ENCODE measurements around the gene CCDC117.

CCDC117 gene

DNA sequence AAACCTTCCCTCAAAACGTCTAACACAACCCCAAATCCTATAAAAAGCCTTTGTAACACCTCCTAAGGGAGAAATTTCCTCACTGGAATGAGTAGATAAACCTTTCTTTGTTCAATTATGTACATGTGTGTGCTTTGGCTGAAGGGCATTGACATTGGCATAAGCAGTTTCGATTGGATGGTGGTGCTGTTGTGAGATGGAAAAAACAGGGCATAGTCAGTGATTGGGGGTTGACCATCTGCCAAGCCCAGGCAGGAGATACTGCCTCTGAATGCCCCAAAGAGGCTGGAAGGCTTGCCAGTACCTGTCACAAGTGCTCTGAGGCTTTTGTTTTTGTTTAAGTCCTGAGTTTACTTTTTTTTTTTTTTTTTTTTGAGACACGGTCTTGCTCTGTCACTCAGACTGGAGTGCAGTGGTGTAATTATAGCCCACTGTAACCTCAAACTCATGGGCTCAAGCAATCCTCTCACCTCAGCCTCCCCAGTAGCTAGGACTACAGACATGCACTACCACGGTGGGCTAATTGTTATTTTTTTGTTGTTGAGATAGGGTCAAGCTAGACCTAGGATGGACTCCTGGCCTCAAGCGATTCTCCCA lies 1.2 kb upstream of the CCDC117 start:
- no peak for DNase-seq

DNA sequence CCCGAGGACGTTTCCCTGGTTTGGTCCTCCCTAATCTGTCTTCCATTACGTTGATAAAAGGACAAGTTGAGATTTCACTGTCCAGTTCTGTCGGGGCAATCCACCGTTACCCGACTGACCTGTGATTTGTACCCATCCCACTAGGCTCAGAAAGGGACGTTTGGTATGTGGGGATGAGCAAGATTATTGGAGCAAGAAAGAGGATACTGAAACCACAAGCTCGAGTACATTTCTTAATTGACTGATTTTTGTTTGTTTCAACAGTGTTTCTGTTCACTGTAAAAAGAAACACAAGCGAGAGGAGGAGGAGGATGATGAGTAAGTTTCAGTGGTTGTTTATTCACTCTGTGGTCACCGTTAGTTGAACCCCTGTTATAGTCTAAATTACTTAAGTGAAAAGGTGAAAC lies 969 bp downstream of the CCDC117 start:
- DNase-seq, result no peak

DNA sequence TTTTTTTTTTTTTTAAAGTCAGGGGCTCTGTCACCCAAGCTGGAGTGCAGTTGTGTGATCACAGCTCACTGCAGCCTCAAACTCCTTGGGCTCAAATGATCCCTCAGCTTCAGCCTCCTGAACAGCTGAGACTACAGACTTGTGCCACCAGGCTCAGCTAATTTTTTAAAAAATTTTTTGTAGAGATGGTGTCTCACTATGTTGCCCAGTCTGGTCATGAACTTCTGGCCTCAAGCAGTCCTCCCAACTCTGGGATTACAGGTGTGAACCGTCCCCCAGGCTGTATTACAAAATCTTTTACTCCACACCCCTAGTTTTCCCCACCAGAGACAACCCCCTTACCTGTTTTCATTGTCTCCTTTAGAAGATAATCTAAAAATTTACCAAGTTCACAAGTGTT lies 1.9 kb downstream of the CCDC117 start:
- no peak for DNase-seq

DNA sequence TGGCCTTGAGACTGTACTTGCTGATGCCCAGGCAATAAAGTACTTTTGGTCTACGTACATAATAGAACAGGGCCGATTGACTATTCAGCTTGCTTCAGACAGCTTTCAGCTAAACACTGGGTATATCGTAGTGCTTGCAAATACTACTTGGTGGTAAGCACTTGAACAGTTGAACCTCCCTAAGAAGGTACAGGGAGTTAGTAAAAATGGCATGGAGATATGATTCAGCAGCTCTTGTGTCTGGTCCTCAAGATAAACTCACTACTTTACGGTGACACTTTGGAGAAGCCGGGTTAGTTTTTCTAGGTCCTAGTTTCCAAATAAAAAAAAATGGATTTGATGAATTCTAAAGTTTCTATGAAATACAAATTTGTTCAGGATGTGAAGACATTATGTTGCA lies 7.3 kb downstream of the CCDC117 start:
- no peak for DNase-seq

DNA sequence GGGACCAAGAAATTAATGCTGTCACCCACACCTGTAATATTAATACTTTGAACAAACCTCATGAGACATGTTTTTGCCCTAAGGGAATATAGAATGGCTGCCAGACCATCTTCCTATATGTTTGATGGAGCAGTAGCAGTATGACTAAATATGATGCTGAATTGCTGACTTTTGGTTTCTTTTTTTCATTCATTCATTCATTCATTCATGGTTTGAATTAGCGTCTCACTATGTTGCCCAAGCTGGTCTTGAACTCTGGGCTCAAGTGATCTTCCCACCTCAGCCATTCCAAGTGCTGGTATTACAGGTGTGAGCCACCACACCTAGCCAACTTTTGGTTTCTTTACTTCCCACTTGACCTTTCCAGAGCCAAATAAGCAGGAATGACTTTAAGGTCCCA lies 7.8 kb downstream of the CCDC117 start:
- no peak for DNase-seq

DNA sequence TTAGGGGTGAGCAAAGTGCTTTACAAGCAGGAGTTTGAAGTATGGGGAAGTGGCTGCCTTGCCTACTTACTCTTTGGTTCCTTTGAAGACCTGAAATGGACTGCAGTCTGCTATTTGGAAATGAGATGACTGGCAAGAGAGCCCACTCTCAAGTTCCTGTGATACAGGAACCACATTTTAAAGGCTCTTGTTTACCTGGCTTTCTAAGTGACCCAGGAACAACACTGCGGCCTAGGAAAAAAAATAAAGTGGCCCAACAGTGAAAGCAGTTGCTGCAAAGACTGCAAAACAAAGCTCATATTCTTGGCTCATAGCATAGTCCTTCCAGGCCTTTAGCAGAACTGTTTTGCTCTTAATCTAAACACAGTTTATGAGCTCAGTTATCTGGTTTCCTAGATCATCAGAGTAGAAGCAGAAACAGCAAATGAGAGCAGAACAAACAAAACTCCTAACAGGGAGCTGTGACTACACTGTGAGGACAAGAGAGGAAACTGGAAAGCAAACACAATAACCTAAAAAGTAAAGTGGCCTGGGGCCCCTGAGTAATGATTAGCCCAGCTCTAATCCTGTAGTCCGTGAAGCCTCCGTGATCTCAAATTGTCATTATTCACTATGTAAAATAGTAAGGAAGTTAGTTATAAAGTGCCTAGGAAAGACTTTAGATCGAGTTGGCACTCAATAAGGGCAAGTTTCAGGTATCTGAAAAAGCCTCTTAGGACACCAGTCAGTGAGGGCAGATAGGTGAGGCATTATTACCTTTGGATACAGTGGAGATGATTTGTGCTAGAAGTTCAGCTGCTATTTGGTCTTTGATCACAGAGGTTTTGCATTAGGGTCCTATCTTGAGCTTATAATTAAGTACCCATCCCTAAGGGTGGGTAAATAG lies 11.5 kb downstream of the CCDC117 start:
- DNase-seq, result no peak

DNA sequence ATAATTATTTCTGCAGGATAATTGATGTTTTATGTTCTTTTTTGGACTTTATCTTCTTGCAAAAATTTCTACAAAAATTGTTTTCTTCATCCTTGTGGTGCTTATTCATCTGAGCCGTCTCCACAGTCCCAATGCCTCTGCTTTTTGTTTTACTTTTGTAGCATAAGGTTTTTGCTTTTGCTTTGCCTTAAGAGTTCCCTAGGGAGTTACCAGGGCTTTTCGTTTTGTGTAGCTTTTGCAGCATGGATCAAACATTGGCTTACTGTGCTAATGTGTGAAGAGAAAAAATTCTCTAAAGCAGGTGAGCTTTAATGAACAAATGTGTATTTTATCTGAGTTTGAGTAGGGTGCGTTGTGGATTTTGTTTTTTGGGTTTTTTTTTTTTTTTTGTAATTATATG lies 16.1 kb downstream of the CCDC117 start:
- DNase-seq, result no peak

DNA sequence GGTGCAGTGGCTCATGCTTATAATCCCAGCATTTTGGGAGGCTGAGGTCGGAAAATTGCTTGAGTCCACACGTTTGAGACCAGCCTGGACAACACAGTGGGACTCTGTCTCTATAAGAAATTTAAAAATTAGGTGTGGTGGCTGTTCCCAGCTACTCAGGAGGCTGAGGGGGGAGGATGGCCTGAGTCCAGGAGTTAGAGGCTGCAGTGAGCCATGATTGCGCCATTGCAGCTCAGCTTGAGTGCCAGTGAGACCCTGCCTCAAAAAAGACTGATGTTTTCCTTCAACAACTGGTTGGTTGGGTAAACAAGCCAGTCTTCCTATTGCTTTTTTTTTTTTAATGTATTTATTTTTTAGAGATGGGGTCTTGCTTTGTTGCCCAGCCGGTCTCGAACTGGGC lies 18.6 kb downstream of the CCDC117 start:
- no peak for DNase-seq

DNA sequence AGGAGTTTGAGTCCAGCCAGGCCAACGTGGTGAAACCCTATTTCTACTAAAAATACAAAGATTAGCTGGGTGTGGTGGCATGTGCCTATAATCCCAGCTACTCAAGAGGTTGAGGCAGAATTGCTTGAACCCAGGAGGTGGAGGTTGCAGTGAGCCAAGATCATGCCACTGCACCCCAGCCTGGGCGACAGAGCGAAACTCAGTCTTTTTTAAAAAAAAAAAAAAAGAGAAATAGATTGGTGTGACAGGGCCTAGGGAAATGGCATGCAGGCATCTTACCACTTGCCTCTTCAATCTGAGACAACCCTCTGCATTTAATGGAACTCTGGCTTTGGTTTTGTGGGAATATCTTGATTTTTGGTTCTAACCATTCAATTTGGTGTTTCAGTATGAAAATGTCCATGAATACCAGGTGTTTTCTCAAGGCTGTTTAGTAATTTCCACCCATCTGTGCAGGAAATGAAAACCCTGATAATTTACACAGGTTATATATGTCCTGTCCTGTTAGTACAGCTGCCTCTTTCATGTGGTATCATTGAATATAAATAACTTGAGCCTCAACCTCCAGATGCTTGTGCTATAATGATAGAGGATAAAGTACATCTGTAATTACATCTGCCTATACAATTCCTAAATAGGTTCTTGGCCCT lies 19.5 kb downstream of the CCDC117 start:
- DNase-seq, result no peak

DNA sequence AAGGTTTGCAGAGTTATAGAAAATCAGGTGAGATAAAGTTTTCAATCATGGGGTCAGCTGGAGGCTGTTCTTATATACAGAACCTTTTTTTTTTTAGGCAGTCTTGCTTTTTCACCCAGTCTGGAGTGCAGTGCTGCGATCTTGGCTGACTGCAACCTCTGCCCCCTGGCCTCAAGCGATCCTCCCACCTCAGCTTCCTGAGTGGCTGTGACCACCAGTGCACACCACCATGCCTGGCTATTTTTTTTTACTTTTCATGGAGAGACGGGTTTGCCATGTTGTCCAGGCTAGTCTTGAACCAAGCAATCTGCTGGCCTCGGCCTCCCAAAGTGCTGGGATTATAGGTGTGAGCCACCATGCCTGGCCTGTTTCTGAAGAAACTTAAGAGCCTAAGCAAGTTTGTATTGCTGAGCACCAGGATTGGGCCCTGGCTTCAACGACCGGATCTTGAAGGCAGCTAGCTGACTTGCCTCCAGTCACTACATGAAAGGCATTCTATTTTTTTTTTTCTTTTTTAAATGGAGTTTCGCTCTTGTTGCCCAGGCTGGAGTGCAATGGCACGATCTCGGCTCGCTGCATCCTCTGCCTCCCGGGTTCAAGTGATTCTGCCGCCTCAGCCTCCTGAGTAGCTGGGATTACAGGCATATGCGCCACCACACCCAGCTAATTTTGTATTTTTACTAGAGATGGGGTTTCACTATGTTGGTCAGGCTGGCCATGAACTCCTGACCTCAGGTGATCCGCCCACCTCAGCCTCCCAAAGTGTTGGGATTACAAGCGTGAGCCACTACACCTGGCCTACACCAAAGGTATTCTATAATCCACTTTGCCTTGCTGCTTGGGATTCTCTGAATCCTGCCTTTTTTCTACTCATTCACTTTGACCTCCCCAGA lies 20.2 kb downstream of the CCDC117 start:
- no peak for DNase-seq

DNA sequence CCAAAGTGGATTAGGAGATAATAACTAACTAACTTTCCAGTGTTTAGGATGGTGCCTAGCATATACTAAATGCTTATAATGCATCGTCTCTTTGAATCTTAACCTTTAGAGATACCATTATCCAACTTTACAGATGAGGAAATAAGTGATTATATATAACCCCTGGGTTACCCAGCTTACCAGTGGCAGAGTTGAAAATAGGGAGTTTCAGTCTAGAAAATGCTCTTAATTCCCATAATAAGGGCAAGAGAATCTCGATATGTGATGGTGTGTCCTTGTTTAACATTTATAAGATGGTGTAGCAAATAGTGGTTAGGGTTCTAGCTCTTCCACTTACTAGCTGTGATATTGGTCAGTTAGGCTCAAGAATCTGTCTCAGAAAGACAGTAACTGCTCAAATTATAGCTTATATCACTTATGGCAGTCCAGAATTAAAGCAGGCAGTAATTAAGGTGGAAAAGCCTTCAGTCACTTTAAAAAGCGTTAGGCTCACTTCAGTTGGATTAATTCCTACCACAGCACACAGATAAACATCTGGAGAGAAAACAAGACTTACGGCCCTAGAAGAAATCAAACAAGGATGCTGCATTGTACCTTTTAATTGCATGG lies 21.6 kb downstream of the CCDC117 start:
- DNase-seq, result no peak

DNA sequence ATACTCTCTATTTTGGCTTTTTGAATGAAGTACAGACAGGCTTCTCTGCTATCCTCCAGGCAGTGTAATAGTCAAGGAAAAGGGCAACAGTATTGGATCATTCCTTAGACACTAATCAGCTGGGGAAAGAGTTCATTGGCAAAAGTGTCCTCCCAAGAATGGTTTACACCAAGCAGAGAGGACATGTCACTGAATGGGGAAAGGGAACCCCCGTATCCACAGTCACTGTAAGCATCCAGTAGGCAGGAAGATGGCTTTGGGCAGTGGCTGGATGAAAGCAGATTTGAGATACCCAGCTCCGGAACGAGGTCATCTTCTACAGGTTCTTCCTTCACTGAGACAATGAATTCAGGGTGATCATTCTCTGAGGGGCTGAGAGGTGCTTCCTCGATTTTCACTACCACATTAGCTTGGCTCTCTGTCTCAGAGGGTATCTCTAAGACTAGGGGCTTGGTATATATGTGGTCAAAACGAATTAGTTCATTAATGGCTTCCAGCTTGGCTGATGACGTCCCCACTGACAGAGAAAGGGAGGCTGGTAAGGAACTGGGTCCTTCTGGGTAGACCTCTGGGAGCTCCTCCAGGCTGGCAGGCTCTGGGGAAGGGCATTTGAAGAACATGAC lies 22.7 kb downstream of the CCDC117 start:
- DNase-seq, result no peak

DNA sequence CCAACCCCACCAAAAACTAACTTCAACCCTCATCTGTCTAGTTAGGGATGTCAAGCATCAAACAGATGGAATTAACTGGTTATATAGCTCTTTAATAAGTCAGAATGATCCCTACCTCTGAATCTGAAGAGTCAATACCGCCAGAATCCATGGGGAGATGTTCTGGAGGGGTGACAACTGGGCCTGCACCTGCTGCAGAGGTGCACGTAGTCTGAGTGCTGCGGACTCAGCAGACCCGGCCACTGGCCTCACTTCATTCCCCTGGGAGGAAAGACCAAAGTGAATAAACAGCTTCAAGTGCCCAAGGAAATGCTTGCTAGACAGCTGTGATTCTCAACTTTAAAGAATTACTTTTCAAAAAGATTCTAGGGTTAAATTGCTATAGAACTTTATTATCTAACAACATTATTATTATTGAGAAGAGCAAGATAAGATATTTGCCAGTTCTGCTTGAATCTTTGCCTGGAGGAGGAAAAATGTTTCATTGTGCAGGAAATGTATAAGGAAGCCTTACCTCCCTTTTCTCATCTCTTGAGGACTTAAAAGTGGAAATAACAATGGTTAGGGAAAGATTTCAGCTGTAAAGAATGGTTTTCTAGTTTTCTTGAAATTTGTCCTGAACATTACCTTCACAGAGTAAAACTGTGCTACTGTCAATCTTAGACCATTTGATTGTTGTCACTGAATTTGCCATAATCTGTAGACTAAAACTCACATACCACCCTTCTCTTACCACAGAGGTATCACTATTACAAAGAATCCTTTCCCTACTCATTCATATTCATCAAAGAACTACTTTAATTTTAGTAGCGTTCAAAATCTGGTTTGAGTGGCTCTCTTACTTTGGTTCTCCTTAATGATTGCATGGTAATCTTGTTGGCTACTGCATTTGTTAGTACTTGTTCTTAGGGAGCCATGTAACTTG lies 23.7 kb downstream of the CCDC117 start:
- no peak for DNase-seq

DNA sequence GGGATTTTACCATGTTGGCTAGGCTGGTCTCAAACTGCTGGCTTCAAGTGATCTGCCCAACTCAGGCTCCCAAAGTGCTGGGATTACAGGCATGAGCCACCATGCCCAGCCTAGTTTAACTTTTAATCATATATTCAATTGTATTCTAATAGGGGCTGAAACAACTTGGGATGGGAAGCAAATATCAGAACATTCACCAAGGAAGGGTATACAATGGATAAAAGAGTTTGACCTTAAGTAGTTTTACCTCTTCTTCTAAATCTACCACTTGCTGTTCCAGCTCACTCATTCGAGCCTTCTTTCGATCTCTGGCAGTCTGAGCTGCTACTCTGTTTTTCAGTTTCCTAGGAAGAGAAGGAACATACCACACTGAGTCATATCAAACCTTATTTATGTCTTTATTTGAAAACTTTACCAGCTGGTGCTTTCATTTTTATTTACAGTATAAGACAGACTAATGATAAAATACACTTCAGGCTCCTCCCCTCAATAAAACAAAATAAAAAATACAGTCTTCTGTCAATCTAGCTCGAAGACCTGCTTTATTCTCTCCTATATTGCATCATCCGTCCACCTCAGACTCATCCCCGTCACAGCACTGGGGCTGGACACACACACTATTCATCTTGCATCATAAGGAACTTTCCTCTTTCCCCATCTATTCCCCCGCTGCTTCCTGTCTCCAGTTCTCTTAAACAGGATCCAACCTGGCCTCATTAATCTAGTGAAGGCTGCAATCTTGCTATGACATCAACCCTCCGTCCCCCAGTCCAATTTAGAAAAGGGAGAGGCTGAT lies 26.5 kb downstream of the CCDC117 start:
- peak in 1 of 2 experiments; percentile 42 for DNase-seq

DNA sequence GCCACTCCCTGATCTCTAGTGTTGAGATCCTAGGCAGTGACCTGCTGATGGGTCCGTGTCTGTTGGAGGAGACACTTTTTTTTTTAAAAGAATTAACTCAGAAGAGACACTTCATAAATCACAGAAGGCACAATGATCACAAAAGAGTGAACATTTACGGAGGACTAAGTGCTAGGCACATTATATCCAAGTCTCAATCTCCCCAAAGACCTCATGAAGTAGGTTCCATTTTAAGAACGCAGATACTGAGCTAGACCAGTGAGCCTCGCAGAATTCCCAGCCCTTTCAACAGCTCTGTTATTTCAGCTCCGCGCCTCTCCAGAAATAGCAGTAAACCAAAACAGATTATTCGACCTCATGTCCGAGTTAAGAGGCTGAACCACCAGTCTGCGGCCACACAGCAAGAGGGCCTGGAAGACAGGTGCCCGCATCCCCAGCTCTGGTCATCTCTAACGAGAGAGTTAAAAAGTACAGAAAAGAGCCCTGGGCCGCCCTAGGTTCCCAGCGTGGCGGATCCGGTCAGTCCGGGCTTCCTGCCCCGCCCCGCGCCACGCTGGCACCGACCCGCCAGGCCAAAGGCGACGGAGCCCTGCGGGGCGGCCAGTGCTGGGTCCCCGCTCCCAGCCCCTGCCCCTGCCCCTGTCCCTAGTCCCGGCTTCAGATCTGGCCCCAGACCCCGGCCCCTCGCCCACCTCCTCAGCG lies 27.3 kb downstream of the CCDC117 start:
- DNase-seq, result peak in 1 of 2 experiments; percentile 48

DNA sequence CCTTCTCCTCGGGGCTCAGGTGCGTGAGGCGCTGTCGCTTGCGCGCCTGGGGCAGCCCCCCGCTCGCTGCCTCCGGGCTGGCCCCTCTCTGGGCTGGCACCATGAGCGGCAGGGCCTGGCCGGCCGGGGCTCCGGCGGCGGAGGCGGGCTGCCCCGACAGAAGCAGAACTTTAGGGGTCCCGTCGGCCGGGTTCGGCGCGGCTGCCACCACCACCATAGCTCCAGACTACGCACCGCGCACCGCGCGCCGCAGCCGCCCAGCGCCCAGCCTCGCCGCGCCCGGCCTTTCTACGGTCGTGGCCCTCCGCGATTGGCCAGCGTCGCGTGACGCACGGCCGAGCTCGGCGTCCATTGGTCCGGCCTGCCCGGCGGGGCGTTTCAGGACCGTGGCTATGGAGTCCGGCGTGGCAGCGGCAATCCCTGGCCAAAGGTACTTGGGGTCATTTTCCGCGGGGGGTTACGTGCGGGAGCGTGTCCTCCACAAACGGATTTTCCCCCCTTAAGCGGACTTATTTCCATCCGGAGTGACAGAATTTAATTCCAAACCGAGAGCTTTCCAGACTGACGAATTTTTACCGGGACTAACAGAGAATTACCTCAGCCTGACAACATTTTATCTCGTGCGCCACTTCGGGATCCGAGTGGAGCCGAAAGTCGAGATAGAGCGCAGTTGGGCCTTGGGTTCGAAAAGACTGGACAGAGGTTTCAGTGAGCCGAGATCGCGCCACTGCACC lies 28.0 kb downstream of the CCDC117 start, which contains the start of gene XBP1:
Gene XBP1, minus strand, starts transcription at position 262 of the 734 bp plus-strand sequence.
- DNase-seq, result peak; percentile 63 to 92

DNA sequence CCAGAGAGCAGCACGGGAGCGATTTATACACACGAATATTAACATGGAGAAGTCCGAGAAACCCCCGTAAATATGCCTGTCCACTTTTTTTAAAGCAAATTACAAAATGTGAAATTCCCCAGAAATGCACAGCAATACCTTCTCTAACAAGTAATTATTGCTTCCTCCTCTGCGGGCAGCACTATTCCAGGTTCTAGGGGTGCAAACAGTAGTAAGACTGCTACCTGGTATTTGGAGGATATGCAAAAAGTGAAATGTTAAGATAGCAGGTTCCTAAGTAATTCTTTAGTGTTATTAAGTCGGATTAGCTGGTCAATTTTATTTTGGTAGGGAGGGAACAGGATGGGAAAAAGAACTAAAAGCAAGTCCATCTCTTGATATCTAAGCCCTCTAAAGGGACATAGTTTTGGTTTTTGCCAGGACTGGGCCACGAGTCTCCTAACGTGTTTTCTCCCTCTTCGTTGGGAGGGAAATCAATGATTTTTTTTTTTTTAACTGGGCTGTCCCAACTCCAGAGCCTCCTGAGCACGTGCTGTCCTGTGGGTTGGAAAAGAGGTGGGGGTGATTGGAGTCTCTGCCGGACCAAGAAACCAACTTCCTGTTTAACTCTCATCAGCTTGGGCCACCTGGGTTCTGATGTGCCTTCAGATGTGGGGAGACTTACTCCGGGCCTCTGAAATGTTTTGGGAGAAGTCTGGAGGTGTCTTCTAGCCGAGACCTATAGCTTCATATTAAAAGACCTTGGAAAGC lies 29.5 kb downstream of the CCDC117 start:
- DNase-seq, result peak in 1 of 2 experiments; percentile 10

Measured in NCI-H526 (cell line).